ENCODE data around the gene LAP3.
A peak's percentile ranks its signal among the peaks of the same experiment; 100 is the strongest.

The LAP3 gene

DNA sequence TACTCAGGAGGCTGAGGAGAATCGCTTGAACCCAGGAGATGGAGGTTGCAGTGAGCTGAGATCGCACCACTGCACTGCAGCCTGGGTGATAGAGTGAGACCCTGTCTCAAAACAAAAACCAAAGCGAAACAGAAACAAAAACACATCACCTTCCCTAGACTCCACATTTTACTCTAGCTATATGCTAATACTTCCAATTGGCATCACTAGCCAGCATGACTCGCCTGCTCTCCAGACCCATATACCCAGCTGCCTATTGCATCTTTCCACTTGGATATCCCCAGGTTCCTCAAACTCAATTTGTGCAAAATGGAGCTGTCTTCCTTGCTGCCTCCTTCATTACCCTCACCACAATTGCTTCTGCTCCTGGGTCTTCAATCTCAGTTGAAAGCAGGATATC is 22.4 kb upstream of the LAP3 start:
- CTCF ChIA-PET = interaction anchor here (0.7 kb wide), 1 partner anchor 82 kb away, joined by 3 read pairs; no protein-coding TSS in a partner anchor
- POLR2A ChIA-PET = interaction anchor here (0.7 to 0.9 kb wide), 2 partner anchors 22 to 60 kb away, joined by 3 read pairs; partner anchors contain the start of genes LAP3 and MED28
- DNase-seq (ENCODE audit: extremely low spot score) = no peak
- TF ChIP-seq SP1 (IDR thresholded peaks at IDR 0.05) (no peak), HDGF (IDR thresholded peaks at IDR 0.05; ENCODE audit: borderline replicate concordance) (no peak), FOXA1 (IDR thresholded peaks at IDR 0.05) (no peak), TARDBP (IDR thresholded peaks at IDR 0.05) (no peak), BHLHE40 (IDR thresholded peaks at IDR 0.05; ENCODE audit: borderline replicate concordance) (no peak), LEF1 (IDR thresholded peaks at IDR 0.05; ENCODE audit: borderline replicate concordance) (no peak), ZNF384 (IDR thresholded peaks at IDR 0.05) (no peak)

DNA sequence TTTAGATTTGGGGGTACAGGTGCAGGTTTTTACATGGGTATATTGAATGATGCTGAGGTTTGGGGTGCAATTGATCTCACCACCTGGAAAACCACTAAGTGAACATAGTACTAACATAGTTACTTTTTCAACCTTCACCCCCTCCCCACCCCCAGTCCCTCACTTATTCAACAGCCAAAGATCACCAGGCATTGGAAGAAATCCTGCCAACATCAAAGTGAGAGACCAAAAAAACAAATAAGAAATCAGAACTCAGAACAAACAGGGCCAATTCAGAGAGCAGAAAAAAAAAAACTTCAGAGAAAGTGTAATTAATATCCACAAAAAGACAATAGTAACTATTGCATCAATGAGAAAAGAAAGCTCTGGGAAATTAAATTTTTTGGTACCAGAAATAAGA is 20.5 kb upstream of the LAP3 start:
- DNase-seq (ENCODE audit: extremely low spot score) = no peak
- POLR2A ChIA-PET = interaction anchor here (0.8 kb wide), 1 partner anchor 58 kb away, joined by 3 read pairs; the partner anchor contains the start of gene MED28
- no peak for TF ChIP-seq HDGF (IDR thresholded peaks at IDR 0.05; ENCODE audit: borderline replicate concordance)
- TF ChIP-seq NFRKB (IDR thresholded peaks at IDR 0.05) = no peak
- no peak for TF ChIP-seq ZNF384 (IDR thresholded peaks at IDR 0.05)
- CTCF ChIA-PET = no interaction called here

DNA sequence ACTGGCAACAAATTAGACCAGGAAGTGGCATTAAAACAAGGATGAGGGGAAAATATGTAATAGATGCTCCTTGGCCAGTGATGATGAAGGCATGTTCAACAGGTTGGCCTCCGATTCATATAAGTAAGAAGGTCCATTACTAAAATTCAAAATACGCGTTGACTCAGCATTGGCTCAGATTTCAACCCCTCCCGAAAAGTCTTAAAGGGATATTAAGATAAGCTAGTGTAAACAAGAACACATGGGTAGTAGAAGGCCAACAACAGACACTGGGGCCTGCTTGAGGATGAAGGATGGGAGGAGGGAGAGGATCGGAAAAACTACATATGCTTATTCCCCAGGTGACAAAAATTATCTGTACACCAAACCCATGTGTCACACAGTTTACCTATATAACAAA is 19.1 kb upstream of the LAP3 start:
- DNase-seq (ENCODE audit: extremely low spot score) = peak; percentile 34
- ChIA-PET POLR2A (no interaction called here), CTCF (no interaction called here)
- TF ChIP-seq FOXM1 (IDR thresholded peaks at IDR 0.05; ENCODE audit: borderline replicate concordance) (no peak), BHLHE40 (IDR thresholded peaks at IDR 0.05; ENCODE audit: borderline replicate concordance) (no peak), SUZ12 (IDR thresholded peaks at IDR 0.05) (no peak), L3MBTL2 (conservative IDR thresholded peaks at IDR 0.05) (no peak), ELF4 (IDR thresholded peaks at IDR 0.05) (no peak), ZNF384 (IDR thresholded peaks at IDR 0.05) (no peak), ARNT (IDR thresholded peaks at IDR 0.05) (no peak), TARDBP (IDR thresholded peaks at IDR 0.05) (no peak), FOXK2 (IDR thresholded peaks at IDR 0.05) (no peak), LEF1 (IDR thresholded peaks at IDR 0.05; ENCODE audit: borderline replicate concordance) (no peak), FOXA1 (IDR thresholded peaks at IDR 0.05) (no peak), SP1 (IDR thresholded peaks at IDR 0.05) (no peak)
- TF ChIP-seq, protein P1, sequence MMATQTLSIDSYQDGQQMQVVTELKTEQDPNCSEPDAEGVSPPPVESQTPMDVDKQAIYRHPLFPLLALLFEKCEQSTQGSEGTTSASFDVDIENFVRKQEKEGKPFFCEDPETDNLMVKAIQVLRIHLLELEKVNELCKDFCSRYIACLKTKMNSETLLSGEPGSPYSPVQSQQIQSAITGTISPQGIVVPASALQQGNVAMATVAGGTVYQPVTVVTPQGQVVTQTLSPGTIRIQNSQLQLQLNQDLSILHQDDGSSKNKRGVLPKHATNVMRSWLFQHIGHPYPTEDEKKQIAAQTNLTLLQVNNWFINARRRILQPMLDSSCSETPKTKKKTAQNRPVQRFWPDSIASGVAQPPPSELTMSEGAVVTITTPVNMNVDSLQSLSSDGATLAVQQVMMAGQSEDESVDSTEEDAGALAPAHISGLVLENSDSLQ (IDR thresholded peaks at IDR 0.05) = no peak

DNA sequence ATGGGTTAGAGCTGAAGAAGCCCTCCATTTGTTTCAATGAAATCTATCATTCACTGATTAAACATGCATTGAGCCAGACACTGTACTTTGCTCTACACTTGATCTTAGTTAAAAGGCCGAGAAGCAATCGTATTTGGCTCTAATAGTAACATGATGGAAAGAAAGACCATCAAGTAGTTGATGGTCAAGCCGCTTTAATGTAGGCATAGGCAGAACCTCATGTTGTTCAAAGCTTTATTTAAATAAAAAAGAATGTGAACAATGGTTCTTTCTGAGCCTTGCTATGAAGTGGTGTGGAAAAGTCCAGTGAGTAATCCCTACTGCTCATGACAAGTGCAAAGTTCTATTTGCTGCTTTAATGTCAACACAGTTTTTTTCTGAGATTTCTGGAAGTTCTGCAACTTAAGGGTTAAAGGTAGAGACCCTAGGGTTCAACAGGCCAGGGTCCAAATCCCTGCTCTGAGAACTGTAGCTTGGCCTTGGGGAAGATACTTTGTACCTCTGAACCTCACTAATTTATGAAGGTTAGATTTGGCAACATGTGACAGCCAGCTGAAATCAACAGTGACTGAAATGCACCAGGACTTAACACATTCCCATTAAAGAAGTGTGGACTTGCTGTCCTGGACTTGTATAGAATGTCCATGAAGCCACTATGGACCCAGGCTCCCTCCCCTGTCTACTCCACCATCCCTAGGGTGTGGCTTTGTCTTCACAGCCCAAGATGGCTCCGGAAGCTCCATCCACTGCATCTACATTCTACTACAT is 17.9 kb upstream of the LAP3 start:
- no peak for DNase-seq (ENCODE audit: extremely low spot score)
- ChIA-PET POLR2A (no interaction called here), CTCF (no interaction called here)
- no peak for TF ChIP-seq L3MBTL2 (conservative IDR thresholded peaks at IDR 0.05)

DNA sequence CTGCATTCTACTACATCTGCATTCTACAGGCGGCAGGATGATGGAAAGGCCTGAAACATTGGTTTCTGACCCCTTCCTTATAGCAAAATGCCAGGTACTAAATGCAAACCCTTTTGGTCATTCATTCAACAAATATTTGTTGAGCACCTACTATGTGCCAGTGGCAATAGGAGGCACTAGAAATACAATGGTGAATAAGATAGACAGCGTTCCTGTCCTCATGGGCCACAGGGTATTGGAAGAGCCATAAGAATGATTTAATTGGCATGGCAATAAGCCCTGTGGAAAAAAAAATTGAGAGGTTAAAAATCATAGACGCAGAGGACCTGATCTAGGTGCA is 17.3 kb upstream of the LAP3 start:
- DNase-seq (ENCODE audit: extremely low spot score) = no peak
- TF ChIP-seq FOXK2 (IDR thresholded peaks at IDR 0.05) (no peak), ARNT (IDR thresholded peaks at IDR 0.05) (no peak), ZNF384 (IDR thresholded peaks at IDR 0.05) (no peak), L3MBTL2 (conservative IDR thresholded peaks at IDR 0.05) (no peak), BHLHE40 (IDR thresholded peaks at IDR 0.05; ENCODE audit: borderline replicate concordance) (no peak), HDGF (IDR thresholded peaks at IDR 0.05; ENCODE audit: borderline replicate concordance) (no peak), FOXA1 (IDR thresholded peaks at IDR 0.05) (no peak), CTBP1 (IDR thresholded peaks at IDR 0.05; ENCODE audit: borderline replicate concordance) (no peak), SUZ12 (IDR thresholded peaks at IDR 0.05) (no peak), SP1 (IDR thresholded peaks at IDR 0.05) (no peak), FOXM1 (IDR thresholded peaks at IDR 0.05; ENCODE audit: borderline replicate concordance) (no peak), TARDBP (IDR thresholded peaks at IDR 0.05) (no peak)
- TF ChIP-seq, protein P1 (IDR thresholded peaks at IDR 0.05) = no peak
- CTCF ChIA-PET = no interaction called here
- POLR2A ChIA-PET = no interaction called here

DNA sequence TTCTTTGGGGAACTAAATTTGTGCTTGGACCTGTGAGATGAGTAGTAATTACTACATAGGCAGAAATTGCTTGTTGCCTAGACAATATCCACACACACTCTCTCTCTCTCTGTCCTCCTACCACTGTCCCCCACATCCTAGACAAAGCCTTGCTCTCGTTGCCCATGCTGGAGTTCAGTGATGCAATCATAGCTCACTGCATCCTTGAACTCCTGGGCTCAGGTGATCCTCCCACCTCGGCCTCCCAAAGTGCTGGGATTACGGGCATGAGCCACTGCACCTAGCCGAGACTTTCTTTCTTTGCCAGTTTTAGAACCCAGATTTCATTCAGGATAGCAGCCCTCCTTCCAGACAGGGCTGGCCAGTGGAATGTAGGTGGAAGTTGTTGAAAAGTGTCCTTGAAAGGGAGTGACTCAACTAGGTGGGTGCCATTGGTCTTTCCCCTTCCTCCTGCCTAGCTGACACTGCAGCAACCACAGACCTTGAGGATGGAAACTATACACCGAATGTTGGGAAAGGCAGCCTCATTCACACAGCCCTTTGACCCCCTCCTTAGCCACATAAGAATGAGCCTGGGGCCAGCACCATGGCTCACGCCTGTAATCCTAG is 16.8 kb upstream of the LAP3 start:
- POLR2A ChIA-PET = no interaction called here
- DNase-seq (ENCODE audit: extremely low spot score) = no peak
- CTCF ChIA-PET = no interaction called here
- TF ChIP-seq SUZ12 (IDR thresholded peaks at IDR 0.05) (no peak), FOXK2 (IDR thresholded peaks at IDR 0.05) (no peak)

DNA sequence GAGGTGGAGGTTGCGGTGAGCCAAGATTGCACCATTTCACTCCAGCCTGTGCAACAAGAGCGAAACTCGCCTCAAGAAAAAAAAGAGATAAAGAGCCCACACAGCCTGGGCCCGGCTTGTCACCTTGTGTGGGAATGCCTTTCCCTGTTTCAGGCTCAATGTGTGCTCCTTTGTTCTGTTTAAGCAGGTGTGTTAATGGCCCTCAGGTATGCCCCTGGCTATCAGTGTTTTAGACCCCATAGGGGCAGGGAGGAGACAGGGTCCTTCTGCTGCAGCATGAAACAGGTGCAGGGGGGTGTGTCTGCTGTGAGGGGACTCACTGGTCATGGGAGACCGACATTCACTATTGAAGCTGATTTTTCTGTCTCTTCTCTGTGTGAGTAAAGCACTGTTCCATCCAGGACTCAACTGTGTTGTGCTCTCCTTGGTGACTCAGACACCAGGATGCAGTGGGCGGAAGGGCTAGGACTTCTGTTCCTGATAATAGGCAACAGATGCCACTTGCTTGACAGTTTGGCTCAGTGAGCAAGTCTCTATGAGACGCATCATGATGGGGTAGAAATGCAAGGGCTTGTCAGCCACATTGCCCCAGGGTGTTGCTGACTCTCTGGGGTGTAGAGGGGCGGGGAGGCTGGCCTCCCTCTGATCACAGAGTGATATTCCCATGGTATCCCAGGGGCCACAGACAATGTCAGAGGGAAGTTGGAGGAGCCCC is 15.6 kb upstream of the LAP3 start:
- ChIA-PET CTCF (no interaction called here), POLR2A (no interaction called here)
- no peak for DNase-seq (ENCODE audit: extremely low spot score)
- TF ChIP-seq, protein P1 (IDR thresholded peaks at IDR 0.05) = no peak
- TF ChIP-seq ZNF384 (IDR thresholded peaks at IDR 0.05) = no peak
- TF ChIP-seq FOXK2 (IDR thresholded peaks at IDR 0.05) = no peak
- TF ChIP-seq L3MBTL2 (conservative IDR thresholded peaks at IDR 0.05) = no peak
- TF ChIP-seq ELF4 (IDR thresholded peaks at IDR 0.05) = no peak
